Body of pancreas (tissue), 4 donors: ENCODE results near the gene CYP11A1.

Source experiments
- CTCF ChIP-seq, 7 experiments: fragments of 450-650 bp in 4 of 7; fragments of 200-600 bp in 3 of 7; sonication (generic) in 3 of 7; IDR thresholded peaks; one replicate each; pipeline ENCODE4 v1.5.1; 2016 to 2019; ENCODE audit warnings: antibody characterized with exemption in 7 of 7
- POLR2A ChIP-seq, 3 donors: fragments of 450-650 bp; IDR thresholded peaks; one replicate each; pipeline ENCODE4 v1.6.1; 2016; ENCODE audit warnings: antibody characterized with exemption in 3 of 3, mild to moderate bottlenecking in 2 of 3

GRCh38 chr15:74381190-74381453, 13.7 kb upstream of the CYP11A1 start:
- TF ChIP-seq CTCF (IDR thresholded peaks at IDR 0.05), result no peak
- no peak for TF ChIP-seq POLR2A (IDR thresholded peaks at IDR 0.05)
